Gastroesophageal sphincter (tissue), 4 donors: ENCODE data around the gene EMC10. TPM values are rescaled to one million over a fixed set of nuclear protein-coding genes. Genes with fewer than 3 reads are reported as not detected.

Experiments
- ATAC-seq: fragments of 150-250 bp; one replicate; pipeline ENCODE4 v1.9.1; 2016; ENCODE audit warnings: mild to moderate bottlenecking, moderate library complexity
- H3K27ac ChIP-seq, 4 donors: fragments of 200-600 bp; sonication (generic) in 3 of 4; 1 replicate in 3 of 4; 2 replicates in 1 of 4; pipeline ENCODE4 v1.5.1; 2016 to 2019
- H3K27me3 ChIP-seq: fragments of 200-600 bp; sonication (generic); one replicate; pipeline ENCODE4 v1.5.1; 2019
- H3K36me3 ChIP-seq, 2 donors: fragments of 200-600 bp; sonication (generic); one replicate each; pipeline ENCODE4 v1.5.1; 2019; ENCODE audit warnings: control low read depth in 1 of 2
- H3K4me1 ChIP-seq, 3 donors: fragments of 200-600 bp; sonication (generic); 1 replicate in 2 of 3; 2 replicates in 1 of 3; pipeline ENCODE4 v1.5.1; 2016 to 2019; ENCODE audit warnings: control low read depth in 2 of 3
- H3K4me3 ChIP-seq, 2 donors: fragments of 200-600 bp; sonication (generic); one replicate each; pipeline ENCODE4 v1.5.1; 2019; ENCODE audit warnings: mild to moderate bottlenecking in 1 of 2, moderate library complexity in 1 of 2
- H3K9me3 ChIP-seq, 3 donors: fragments of 200-600 bp; sonication (generic); one replicate each; pipeline ENCODE4 v1.5.1; 2017 to 2019; ENCODE audit warnings: control low read depth in 2 of 3
- EP300 ChIP-seq: sonication (generic); formaldehyde crosslinking; IDR thresholded peaks from one replicate; pipeline ENCODE4 v1.6.1; 2017; ENCODE audit warnings: antibody characterized with exemption, mild to moderate bottlenecking
- POLR2A ChIP-seq, 2 donors: fragments of 450-650 bp; IDR thresholded peaks; one replicate each; pipeline ENCODE4 v1.6.1; 2017; ENCODE audit warnings: antibody characterized with exemption in 2 of 2, mild to moderate bottlenecking in 2 of 2, moderate library complexity in 1 of 2
- POLR2AphosphoS5 ChIP-seq: sonication (generic); formaldehyde crosslinking; IDR thresholded peaks from one replicate; pipeline ENCODE4 v1.6.1; 2017; ENCODE audit warnings: antibody characterized with exemption
- WGBS, 2 donors: methylation state at CpG; one replicate each; pipeline ENCODE4 v1.1.5; 2018; ENCODE audit warnings: low coverage in 1 of 2; 5-methylcytosine and 5-hydroxymethylcytosine counted together
- total RNA-seq, 4 donors: library from RNA; depleted of rRNA; stranded (reverse); fragments of >200 nt; gene quantifications; one replicate each; pipeline ENCODE4 v1.1.0, GENCODE V29; 2016
- TF ChIP-seq, protein P1 (sequence below), 4 experiments: fragments of 200-600 bp in 2 of 4; fragments of 450-650 bp in 2 of 4; sonication (generic) in 1 of 4; IDR thresholded peaks; one replicate each; pipeline ENCODE4 v1.5.1; 2017 to 2019; ENCODE audit warnings: antibody characterized with exemption in 4 of 4, mild to moderate bottlenecking in 2 of 4, moderate library complexity in 2 of 4

The EMC10 gene
- total RNA-seq, 4 donors from 2014 or later = 55.5 to 75.9 (median 71.5) TPM

DNA sequence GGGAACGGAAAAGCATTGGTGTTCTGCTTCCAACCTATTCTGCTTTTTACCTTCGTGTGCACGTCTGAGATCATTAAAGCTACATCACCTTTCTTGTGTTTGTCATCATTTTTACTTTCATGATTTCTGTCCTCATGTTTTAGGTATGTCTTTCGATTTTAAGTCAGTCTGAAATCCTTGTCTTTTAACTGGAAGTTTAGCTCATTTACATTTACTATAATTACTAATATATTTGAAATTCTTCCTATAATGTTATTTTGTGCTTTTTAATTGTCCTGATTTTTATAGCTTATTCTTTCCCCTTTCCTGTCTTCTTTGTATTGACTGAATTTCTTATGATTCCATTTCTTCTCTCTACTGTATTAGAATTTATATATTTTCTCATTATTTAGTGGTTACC, 56.6 kb downstream of the EMC10 start:
- Histone ChIP-seq H3K27ac (no peak overlapping the region), H3K4me3 (no peak overlapping the region), H3K27me3 (peaks cover 35% of the 10 kb centered on the region), H3K36me3 (no peaks in the 10 kb centered on the region), H3K4me1 (no peaks in the 10 kb centered on the region), H3K9me3 (peaks cover 0 to 26% (median 0%) of the 10 kb centered on the region in 3 donors)
- TF ChIP-seq EP300 (no peak), POLR2AphosphoS5 (no peak), POLR2A (IDR thresholded peaks at IDR 0.05) (no peak)
- TF ChIP-seq, protein P1, sequence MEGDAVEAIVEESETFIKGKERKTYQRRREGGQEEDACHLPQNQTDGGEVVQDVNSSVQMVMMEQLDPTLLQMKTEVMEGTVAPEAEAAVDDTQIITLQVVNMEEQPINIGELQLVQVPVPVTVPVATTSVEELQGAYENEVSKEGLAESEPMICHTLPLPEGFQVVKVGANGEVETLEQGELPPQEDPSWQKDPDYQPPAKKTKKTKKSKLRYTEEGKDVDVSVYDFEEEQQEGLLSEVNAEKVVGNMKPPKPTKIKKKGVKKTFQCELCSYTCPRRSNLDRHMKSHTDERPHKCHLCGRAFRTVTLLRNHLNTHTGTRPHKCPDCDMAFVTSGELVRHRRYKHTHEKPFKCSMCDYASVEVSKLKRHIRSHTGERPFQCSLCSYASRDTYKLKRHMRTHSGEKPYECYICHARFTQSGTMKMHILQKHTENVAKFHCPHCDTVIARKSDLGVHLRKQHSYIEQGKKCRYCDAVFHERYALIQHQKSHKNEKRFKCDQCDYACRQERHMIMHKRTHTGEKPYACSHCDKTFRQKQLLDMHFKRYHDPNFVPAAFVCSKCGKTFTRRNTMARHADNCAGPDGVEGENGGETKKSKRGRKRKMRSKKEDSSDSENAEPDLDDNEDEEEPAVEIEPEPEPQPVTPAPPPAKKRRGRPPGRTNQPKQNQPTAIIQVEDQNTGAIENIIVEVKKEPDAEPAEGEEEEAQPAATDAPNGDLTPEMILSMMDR (IDR thresholded peaks at IDR 0.05) = no peak
- no peak for ATAC-seq
- WGBS, 2 donors = 83 to 94% methylated on average over 4 of the region's 4 CpGs

DNA sequence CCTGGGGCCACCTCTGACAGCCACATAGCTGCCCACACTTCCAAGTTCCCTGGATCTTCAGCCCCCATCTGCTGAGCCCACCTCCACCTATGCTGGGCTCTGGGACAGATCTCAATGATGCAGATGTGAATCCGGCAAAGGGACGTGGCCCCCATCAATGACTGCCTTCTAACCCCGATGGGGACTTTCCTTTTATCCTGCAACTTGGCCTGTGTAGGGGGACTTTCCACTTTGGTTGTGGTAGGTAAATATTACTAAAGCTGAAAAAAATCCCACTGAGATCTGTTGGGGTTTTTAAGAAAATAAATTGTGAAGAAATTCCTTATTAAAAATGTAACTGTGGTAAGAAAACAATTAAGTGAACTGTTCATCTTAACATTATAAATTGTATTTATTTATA, 58.2 kb downstream of the EMC10 start:
- Histone ChIP-seq H3K9me3 (peaks cover 0 to 26% (median 0%) of the 10 kb centered on the region in 3 donors), H3K27ac (no peak overlapping the region), H3K27me3 (peaks cover 33% of the 10 kb centered on the region), H3K36me3 (no peaks in the 10 kb centered on the region), H3K4me1 (no peaks in the 10 kb centered on the region), H3K4me3 (no peak overlapping the region)
- 57 to 63% methylated on average over 3 of the region's 3 CpGs for WGBS, 2 donors
- no peak for ATAC-seq
- TF ChIP-seq POLR2A (IDR thresholded peaks at IDR 0.05) (no peak), EP300 (no peak), POLR2AphosphoS5 (no peak)
- TF ChIP-seq, protein P1 (IDR thresholded peaks at IDR 0.05) = no peak

DNA sequence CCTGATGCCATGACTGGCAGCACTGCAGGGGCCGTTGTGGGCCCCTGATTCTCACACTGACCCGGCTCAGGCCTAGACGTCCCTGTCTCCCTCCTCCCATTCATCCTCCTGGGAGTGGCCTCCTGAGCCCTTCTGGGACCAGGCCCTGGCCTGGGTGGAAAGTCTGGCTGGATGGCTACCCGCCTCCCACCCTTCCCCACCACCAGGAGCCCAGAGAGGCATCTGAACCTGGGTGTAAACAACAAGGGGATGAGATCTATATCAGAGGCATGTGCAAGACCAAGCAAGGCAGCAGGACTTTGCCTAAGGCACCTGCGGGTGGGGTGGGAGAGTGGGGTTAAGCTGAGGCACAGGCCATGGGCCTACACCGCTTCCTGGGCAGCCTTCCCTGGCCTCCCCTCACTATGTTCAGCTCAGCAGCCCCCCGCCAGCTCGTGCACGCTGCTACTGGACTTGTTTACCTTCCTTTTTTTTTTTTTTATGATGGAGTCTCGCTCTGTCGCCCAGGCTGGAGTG, 59.4 kb downstream of the EMC10 start:
- no peak for ATAC-seq
- H3K4me3 ChIP-seq = no peak overlapping the region
- no peak overlapping the region for H3K27ac ChIP-seq
- no peaks in the 10 kb centered on the region for H3K4me1 ChIP-seq
- no peaks in the 10 kb centered on the region for H3K36me3 ChIP-seq
- H3K9me3 ChIP-seq = peaks cover 0 to 26% (median 0%) of the 10 kb centered on the region in 3 donors
- TF ChIP-seq, protein P1 (IDR thresholded peaks at IDR 0.05) = no peak
- TF ChIP-seq POLR2AphosphoS5 = no peak
- no peak for TF ChIP-seq POLR2A (IDR thresholded peaks at IDR 0.05)
- TF ChIP-seq EP300 = no peak
- peaks cover 21% of the 10 kb centered on the region for H3K27me3 ChIP-seq
- WGBS, 2 donors = 72 to 80% methylated on average over 2 to 9 of the region's 11 CpGs

DNA sequence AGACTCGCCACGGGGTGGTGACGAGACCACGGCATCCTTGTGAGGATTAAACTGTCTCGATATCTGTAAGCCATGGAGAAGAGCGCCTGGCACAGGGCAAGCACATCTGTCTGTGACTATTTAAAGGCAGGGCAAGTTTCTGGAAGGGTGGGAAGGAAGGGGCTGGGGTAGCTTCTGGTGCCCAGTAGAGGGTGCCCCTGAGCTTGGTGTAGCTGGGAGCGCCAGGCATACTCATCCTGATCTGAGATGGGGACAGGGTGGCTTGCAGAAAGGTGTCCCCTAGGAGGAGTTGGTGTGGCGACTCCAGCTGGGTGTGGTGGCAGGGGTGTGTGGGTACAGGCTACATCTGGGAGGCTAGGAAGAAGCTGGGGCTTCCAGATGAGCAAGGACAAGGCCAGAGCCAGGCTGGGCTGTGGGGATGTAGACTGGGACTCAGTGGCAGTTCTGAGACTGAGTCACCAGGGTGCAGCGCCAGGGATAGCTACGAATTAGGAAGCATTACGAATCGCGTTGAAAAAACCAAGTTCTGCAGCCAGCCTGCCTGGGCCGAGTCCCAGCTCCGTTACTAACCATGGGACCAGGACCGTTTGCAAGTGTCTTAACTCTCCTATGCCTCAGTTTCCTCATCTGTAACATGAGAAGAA, 60.5 kb downstream of the EMC10 start:
- Histone ChIP-seq H3K36me3 (no peaks in the 10 kb centered on the region), H3K4me3 (no peak overlapping the region), H3K4me1 (no peaks in the 10 kb centered on the region), H3K27ac (no peak overlapping the region), H3K9me3 (peaks cover 0 to 26% (median 0%) of the 10 kb centered on the region in 3 donors), H3K27me3 (peaks cover 10% of the 10 kb centered on the region)
- 79 to 89% methylated on average over 14 of the region's 16 CpGs for WGBS, 2 donors
- no peak for TF ChIP-seq EP300
- TF ChIP-seq POLR2A (IDR thresholded peaks at IDR 0.05) = no peak
- no peak for TF ChIP-seq POLR2AphosphoS5
- TF ChIP-seq, protein P1 (IDR thresholded peaks at IDR 0.05) = no peak
- no peak for ATAC-seq

DNA sequence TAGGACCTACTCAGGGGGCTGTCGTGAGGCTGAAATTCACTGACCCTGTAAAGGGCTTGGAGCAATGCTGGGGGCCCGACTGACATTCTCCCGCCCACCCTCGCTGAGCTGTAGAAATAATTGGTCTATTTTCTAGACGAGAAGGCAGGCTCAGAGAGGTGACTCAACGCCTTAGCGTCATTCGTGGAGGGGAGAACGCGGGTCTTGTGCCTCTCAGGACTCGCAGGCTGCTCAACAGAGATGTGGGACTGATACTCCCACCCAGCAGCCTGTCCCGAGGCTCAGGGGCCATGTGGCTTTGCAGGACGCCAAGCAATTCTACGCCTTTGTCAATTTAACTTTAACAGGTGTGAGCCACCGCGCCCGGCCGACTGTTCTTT, 61.0 kb downstream of the EMC10 start:
- no peaks in the 10 kb centered on the region for H3K4me1 ChIP-seq
- WGBS, 2 donors = 62 to 82% methylated on average over 2 to 3 of the region's 18 CpGs
- no peak for ATAC-seq
- no peak for TF ChIP-seq POLR2AphosphoS5
- TF ChIP-seq EP300 = no peak
- TF ChIP-seq, protein P1 (IDR thresholded peaks at IDR 0.05) = no peak
- no peak for TF ChIP-seq POLR2A (IDR thresholded peaks at IDR 0.05)
- peaks cover 5% of the 10 kb centered on the region for H3K27me3 ChIP-seq
- H3K27ac ChIP-seq = no peak overlapping the region
- H3K36me3 ChIP-seq = no peaks in the 10 kb centered on the region
- H3K9me3 ChIP-seq = peaks cover 0 to 22% (median 0%) of the 10 kb centered on the region in 3 donors
- no peak overlapping the region for H3K4me3 ChIP-seq
